Eye (tissue), 1 donor: ENCODE measurements around the gene DIRAS1.
"Not testable (repeated sequence)": the region's sequence is repeated elsewhere in the genome, so short reads cannot be mapped to it uniquely, and the experiment has no call there.

Experiments
- DNase-seq: peaks from one replicate; pipeline ENCODE4 v3.0.0-alpha.2; 2015

The DIRAS1 gene

GRCh38 chr19:2703691-2704216 lies 17.4 kb downstream of the DIRAS1 start:
- no peak for DNase-seq

GRCh38 chr19:2703077-2703437 lies 18.1 kb downstream of the DIRAS1 start:
- no peak for DNase-seq

- peak; percentile 96 for DNase-seq
These were observed 18.7 kb downstream of the DIRAS1 start, which contains the start of gene GNG7 for GRCh38 chr19:2702170-2703076. Gene GNG7 (minus strand): TSS chr19:2702694. CDS start chr19:2520688, 182,006 bp downstream.

GRCh38 chr19:2701361-2702169 lies 19.6 kb downstream of the DIRAS1 start:
- no peak for DNase-seq

GRCh38 chr19:2700660-2701360 lies 20.4 kb downstream of the DIRAS1 start:
- DNase-seq: no peak

GRCh38 chr19:2699413-2700140 lies 21.6 kb downstream of the DIRAS1 start:
- DNase-seq: no peak

- DNase-seq: no peak
These were observed 27.0 kb downstream of the DIRAS1 start for GRCh38 chr19:2694196-2694595.

- DNase-seq: no peak
These were observed 27.5 kb downstream of the DIRAS1 start for GRCh38 chr19:2693492-2694160.

GRCh38 chr19:2691951-2692350 lies 29.2 kb downstream of the DIRAS1 start:
- DNase-seq: no peak

GRCh38 chr19:2690856-2691255 lies 30.3 kb downstream of the DIRAS1 start:
- DNase-seq: no peak

- DNase-seq: no peak
These were observed 34.8 kb downstream of the DIRAS1 start for GRCh38 chr19:2686360-2686759.

- no peak for DNase-seq
These were observed 35.9 kb downstream of the DIRAS1 start for GRCh38 chr19:2685204-2685704.

GRCh38 chr19:2683430-2684003 lies 37.7 kb downstream of the DIRAS1 start:
- peak; percentile 37 for DNase-seq

GRCh38 chr19:2680808-2681207 lies 40.4 kb downstream of the DIRAS1 start:
- DNase-seq: no peak

- no peak for DNase-seq
These were observed 41.7 kb downstream of the DIRAS1 start for GRCh38 chr19:2679439-2679838.

- DNase-seq: not testable (repeated sequence)
These were observed 42.2 kb downstream of the DIRAS1 start for GRCh38 chr19:2678948-2679347.

GRCh38 chr19:2678044-2678671 lies 43.0 kb downstream of the DIRAS1 start:
- no peak for DNase-seq

GRCh38 chr19:2676823-2677222 lies 44.3 kb downstream of the DIRAS1 start:
- no peak for DNase-seq

GRCh38 chr19:2675892-2676291 lies 45.3 kb downstream of the DIRAS1 start:
- no peak for DNase-seq

- no peak for DNase-seq
These were observed 51.0 kb downstream of the DIRAS1 start for GRCh38 chr19:2670217-2670616.
